ENCODE data around the gene SSC5D.

SSC5D gene

GRCh38 chr19:55484593-55485438 is 3.4 kb upstream of the SSC5D start, which contains the start of gene NAT14:
Gene NAT14 (plus strand): TSS chr19:55485188. CDS start chr19:55485709, 521 bp downstream.
- H3K4me3 ChIP-seq (replicated peaks in 1 of 2; ENCODE audit: low read depth in 2 of 2, low read length in 2 of 2), result peak within 1 kb of the TSS; percentile 61 to 63
- no peak for TF ChIP-seq CTCF (IDR thresholded peaks at IDR 0.05; ENCODE audit: low read depth, low read length)
- DNase-seq (ENCODE audit: low read depth in 2 of 2), result peak; percentile 55 to 70

GRCh38 chr19:55485439-55486011 is 2.7 kb upstream of the SSC5D start:
- H3K4me3 ChIP-seq (replicated peaks in 1 of 2; ENCODE audit: low read depth in 2 of 2, low read length in 2 of 2), result peak overlapping the region; percentile 61 to 63
- no peak for DNase-seq (ENCODE audit: low read depth in 2 of 2)
- TF ChIP-seq CTCF (IDR thresholded peaks at IDR 0.05; ENCODE audit: low read depth, low read length), result no peak

- no peak for DNase-seq (ENCODE audit: low read depth in 2 of 2)
- TF ChIP-seq CTCF (IDR thresholded peaks at IDR 0.05; ENCODE audit: low read depth, low read length), result peak; percentile 30
- peak overlapping the region; percentile 2 to 61 for H3K4me3 ChIP-seq (replicated peaks in 1 of 2; ENCODE audit: low read depth in 2 of 2, low read length in 2 of 2)
Observed at GRCh38 chr19:55486043-55486970, 1.9 kb upstream of the SSC5D start.

GRCh38 chr19:55486971-55487923 is 989 bp upstream of the SSC5D start:
- no peak for TF ChIP-seq CTCF (IDR thresholded peaks at IDR 0.05; ENCODE audit: low read depth, low read length)
- peak overlapping the region; percentile 15 to 33 for H3K4me3 ChIP-seq (replicated peaks in 1 of 2; ENCODE audit: low read depth in 2 of 2, low read length in 2 of 2)
- DNase-seq (ENCODE audit: low read depth in 2 of 2), result peak; percentile 96 to 97

GRCh38 chr19:55488986-55489710 is 912 bp downstream of the SSC5D start:
- DNase-seq (ENCODE audit: low read depth in 2 of 2), result no peak
- H3K4me3 ChIP-seq (replicated peaks in 1 of 2; ENCODE audit: low read depth in 2 of 2, low read length in 2 of 2), result peak overlapping the region in 1 of 2 donors; percentile 43
- no peak for TF ChIP-seq CTCF (IDR thresholded peaks at IDR 0.05; ENCODE audit: low read depth, low read length)
